IPS-NIHi7 (cell line): ENCODE data around the gene ASPG.
A peak's percentile ranks its signal among the peaks of the same experiment; 100 is the strongest.

Source experiments
- DNase-seq: peaks from one replicate; pipeline ENCODE4 v3.0.0; 2012; ENCODE audit warnings: mixed read lengths; ENCODE audit errors: extremely low spot score

The ASPG gene

DNA sequence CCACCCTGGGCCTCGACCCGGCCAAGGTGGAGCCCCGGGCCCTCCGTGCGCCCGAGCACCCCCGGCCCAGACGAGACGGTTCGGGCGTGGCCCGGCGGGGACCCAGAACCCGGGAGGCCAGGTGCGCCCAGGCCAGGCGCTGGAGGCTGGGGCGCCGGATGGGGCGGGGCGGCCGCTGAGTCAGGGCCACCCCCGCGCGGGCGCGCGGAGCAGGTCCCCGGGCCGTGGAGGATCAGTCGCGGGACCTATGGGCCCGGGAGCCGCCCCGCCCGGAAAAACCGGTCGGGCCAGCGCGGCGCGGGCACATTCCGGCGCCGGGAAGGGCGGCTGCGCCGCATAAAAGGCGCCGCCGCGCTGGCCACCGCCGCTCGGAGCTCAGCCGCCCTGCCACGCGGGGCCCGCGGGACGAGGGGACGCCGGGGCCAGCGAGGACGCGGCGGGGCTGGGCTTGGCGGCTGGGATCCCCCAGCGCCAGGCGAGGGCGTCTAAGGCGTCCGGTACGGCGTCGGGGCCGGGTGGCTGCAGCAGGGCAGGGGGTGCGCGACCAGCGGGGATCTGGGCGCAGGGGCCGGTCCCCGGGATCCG, 31.3 kb downstream of the ASPG start:
- peak; percentile 47 for DNase-seq

DNA sequence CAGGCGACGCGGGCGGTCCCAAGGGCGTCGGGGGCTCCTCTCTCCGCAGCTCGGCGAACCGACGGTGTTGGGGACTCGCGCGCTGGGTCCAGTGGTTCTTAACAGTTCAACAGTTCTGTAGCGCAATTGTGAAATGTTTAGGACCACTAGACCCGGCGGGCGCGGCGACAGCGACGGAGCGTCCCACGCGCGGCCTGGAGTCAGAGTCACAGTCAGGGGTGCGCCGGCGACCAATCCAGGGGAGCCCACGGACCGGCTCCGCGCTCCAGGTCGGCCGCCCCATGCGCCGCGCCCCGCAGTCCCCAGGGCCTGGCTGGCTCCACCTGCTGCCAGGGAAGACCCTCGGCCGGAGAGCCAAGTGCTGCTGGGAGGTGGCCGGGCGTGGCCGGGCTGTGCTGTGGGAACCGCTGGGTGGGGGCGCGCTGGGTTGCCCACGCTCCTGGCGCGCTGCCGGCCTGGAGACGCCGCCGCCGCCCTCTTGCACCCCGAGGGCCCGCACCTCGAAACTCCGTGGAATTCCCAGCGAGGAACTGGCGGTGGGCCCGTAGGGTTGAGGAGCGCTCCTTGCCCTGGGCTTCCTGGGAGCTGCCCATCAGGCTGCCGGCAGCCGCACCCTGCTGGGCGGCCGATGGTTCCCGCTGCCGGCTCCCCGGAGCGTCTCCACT, 32.0 kb downstream of the ASPG start:
- DNase-seq: no peak

DNA sequence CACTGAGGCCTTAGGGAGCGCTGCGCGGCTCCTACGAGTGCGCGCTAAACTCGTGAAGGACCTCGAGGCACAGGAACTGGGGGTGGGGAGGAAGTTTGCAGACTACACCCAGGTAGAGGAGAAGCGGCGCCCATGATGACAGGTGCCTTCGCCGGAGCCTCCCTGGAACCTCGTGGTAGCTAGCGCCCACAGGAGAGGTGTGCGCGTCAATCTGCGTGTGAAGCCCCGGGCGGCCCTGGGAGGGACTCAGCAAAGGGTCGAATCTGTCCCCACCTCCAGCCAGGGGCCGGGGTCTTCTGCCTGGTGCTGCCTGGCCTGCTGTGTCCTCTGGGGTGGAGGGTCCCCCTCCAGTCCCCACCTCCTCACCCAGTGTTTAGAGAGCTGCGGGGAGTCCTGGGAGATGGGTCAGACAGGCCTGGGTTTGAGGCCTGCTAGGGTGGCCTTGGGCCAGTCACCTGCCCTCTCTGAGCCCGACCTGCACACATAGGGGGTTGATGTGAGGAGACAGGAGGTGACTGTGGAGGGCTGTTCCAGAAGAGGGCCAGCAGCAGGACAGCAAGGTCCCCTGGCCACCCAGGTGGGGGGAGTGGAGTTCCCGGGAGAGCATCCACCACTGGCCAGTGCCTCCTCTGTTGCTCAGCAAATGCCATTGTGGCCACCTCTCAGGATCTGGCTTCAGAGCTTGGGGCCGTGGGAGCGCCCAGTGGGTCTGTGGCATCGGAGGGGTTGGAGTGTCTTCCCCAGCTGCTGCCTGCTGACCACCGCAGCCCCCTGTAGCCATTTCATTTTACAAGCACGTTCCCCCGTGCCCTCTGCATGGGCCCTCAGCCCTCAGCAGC, 32.7 kb downstream of the ASPG start:
- DNase-seq: no peak

DNA sequence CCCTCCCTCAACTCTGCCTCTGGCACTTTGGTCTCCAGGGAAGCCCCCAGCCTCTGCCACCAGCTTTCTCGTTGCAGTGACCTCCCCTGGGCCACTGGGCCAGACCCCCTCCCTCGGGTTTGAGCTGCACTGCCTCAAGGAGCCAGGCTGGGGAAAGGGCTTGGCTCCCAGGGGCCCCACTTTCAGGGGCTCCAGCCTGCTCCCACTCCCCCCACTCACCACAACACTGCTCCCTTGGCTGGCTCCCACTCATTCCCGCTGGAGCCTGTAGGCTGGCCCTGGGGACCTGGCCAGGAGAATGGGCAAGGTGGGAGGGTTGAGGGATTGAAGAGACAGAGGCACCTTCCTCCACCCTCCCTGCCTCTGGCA, 33.6 kb downstream of the ASPG start:
- no peak for DNase-seq

DNA sequence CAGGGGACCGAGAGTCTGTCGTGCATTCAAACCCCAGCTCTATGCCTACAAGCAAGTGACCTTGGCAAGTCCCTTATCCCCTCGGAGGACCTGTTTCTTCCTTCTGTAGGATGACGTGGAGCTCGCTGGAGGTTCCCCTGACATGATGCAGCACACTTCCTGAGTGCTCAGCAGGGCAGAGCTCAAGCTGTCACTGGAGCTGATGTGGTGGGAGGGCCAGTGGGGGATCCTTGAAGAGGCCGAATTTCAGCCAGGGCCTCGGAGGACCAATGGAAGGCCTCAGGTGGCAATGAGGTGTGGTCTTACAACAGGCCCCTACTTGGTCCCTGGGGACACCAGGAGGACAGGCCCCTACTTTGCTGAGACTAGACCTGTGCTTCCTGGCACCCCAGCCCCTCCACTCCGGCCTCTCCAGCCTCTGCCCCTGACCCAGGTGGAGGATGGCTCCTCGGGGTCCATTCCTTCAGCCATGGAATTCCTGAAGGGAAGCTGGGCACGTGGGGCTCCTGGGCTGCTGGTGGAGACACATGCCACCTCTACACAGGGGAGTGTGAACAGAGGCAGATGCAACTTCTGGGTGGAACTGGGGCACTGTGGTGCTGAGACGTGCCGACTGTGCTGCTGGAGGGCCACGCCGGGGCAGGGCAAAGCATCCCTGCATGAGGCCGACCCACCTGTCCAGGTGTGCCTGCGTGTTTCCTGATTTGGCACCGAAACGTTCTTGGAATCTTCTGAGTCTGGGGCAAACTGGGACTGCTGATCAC, 34.2 kb downstream of the ASPG start:
- no peak for DNase-seq

DNA sequence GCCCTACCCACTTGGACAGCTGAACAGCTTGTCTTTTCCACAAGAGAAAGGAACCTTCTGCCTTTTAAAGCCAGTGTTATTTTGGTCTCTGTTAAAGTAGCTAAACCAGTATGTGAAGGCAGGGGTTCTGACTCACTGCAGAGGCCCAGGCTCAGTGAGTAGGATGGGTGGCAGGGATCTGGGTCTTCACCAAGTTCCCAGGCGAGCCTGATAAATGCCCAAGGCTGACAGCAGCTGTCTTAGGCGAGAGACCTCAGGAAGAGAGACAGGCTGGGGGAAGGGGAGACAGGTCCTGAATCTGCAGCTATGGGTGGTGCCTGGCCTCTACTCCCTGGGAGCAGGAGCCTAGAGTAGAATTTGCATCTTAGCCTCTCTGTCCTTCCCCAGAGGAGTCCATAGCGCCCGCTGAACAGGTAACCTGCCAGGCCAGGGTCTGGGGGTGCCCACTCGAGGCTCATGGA, 34.8 kb downstream of the ASPG start:
- DNase-seq: no peak

DNA sequence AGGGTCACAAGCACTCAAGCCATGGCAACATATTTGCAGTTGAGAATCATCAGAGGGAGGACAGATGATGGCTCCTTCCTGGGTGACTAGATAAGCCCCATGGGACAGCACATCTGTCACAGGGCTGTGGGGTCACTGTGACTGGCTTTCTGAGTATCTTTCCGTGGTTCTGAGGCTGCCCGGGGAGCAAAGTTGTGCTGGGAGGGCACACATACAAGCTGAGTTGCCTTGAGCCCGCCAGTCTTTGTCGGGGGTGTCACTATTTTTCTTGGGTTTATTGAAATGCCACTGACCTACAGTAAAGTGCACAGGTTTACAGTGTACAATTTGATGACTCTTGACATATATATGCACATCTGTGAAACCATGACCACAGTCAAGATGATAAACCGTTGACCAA, 35.6 kb downstream of the ASPG start:
- DNase-seq: no peak

DNA sequence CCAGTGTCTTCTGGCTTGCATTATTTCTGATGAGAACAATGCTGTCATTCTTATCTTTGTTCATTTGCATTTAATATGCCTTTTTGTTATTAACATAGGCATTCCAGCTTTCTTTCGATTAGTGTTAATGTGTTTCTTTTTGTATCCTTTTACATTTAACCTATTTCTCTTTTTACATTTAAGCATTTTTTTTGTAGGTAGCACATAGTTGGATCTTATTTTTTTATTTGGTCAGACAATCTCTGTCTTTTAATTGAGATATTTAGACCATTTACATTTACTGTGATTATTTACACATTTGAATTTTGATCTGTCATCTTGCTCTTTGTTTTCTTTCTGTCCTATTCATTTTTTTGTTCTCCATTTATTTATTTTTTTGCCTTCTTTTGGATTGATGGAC, 38.4 kb downstream of the ASPG start:
- DNase-seq: no peak

DNA sequence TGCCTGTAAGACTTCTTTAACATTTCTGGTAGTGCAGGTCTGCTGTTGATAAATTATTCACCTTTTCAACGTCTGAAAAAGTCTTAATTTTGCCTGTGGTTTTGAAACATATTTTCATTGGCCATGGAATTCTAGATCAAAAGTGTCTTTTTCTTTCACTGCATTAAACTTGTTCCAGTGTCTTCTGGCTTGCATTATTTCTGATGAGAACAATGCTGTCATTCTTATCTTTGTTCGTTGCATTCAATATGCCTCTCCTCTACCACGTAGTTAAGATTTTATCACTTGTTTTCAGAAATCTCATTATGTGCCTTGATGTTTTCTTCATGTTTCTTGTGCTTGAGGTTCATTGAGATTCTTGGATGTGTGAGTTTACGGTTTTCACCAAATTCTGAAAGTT, 39.5 kb downstream of the ASPG start:
- no peak for DNase-seq

DNA sequence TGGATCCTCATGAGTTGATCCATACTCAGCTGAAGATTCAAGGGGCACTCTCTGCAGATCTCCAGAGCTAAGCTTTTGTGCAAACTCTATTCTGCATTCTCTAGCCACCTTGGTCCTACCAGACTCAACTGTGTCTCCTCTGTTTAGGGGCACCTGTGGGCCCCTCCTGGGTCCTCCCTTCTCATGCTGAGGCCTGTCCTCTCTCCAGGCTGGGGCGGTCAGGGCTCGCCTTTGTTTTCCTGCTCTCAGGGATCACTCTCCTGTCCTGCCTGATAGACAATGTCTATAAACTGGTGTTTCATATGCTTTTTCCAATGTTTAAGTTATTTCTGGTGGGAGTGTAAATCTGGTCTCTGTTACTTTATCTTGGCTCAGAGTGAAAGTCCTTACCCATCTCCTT, 41.3 kb downstream of the ASPG start:
- no peak for DNase-seq

DNA sequence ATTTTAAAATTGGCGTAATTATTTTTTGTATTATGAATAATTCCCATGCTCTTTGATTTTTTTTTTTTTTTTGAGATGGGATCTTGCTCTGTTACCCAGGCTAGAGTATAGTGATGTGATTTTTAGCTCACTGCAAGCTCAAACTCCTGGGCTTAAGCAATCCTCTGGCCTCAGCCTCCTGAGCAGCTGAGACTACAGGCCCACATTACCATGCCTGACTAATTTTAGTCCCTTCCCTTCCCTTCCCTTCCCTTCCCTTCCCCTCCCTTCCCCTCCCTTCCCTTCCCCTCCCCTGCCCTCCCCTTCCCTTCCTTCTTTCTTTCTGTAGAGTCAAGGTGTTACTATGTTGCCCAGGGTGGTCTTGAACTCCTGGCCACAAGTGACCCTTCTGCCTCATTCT, 43.5 kb downstream of the ASPG start:
- no peak for DNase-seq

DNA sequence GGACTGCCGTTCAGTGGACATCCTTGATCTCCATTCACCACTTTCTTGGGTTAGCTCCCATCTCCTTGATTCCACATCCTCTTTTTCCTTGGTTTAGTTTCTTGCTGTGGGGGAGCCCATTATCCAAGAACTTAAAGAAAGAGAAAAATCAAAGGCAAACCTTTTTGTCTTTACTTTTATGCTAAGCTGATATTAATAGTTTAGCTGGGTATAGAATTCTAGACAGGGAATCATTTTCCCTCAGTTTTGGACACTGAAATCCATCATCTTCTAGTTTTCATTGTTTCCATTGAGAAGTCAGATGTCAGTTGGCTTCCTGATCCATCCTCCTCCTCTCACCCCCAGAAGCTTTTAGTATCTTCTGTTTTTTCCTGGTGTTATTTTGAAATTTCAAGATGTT, 44.1 kb downstream of the ASPG start:
- DNase-seq: no peak

DNA sequence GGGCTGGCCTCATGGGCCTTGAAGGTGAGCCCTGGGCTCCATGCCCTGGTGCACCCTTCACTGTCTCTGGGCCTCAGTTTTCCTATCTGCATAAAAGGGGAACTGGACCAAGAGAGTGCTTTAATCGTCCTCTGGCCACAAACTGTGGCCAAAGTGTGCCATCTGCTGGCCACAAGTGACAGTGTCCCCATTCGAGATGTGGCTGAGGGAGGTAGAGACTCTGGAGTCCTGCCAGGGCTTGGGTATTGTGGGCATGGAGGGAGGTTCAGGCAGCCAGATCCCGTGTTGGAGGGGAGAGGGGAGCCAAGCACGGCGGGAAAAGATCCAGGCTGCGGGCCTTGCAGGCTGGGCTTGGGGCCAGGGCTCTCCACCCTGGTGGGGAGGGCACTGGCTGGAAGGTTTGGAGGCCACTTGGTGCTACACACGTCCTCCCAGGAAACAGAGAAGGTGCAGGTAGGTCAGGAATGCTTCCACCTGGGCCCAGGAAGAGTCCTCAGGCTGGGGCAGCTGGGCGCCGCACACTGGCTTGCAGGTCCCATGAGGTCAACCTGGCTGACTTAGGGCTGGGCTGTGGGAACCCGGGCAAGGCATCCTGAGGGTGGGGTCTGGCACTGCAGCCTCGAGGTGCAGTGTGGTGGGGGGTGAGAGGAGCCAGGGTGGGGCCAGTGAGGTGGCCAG, 45.6 kb downstream of the ASPG start:
- peak; percentile 73 for DNase-seq

DNA sequence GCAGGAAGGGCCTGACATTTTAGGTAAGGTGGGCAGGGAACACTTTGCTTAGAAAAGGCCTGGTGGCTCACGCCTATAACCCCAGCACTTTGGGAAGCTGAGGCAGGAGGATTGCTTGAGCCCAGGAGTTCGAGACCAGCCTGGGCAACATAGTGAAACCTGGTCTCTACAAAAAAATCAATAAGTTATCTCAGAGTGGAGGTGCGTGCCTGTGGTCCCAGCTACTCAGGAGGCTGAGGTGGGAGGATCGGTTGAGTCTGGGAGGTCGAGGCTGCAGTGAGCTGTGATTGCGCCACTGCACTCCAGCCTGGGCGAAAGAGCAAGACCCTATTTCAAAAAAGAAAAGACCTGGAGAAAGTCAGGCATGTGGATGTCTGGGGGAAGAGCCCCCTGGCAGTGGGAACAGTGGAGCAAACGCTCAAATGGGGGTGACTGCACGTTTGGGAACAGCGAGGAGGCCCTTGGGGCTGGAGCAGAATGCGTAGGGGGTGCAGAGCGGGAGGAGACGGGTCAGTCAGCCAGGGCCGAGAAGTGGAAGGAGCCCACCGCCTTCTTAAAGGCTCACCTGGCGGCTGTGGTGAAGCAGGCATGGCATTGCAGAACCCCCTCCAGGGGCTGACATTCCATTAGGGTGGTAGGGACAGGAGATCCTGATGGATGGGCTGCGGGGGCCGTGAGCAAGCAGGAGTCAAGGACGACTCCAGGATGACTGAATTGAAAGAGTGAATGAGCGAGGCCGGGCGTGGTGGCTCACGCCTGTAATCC, 46.6 kb downstream of the ASPG start:
- DNase-seq: no peak

DNA sequence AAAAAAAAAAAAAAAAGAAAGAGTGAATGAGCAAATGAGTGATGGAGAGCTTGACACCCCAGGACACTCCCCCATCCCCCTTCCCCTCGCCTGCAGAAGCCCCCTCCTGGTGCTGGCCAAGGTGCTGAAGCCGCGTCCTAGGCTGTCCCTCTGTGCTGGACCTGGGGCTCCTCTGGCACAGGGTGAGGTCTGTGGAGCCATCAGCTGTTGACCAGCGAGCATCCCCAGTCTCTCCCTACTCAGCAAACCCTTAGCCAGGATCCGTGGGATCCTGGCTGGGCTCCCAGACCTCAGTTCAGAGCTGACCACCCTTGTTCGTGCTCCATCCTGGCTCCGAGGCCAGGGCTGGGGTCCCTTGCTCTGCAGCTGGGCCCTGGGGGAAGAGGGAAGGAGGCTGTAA, 47.5 kb downstream of the ASPG start:
- peak; percentile 77 for DNase-seq

DNA sequence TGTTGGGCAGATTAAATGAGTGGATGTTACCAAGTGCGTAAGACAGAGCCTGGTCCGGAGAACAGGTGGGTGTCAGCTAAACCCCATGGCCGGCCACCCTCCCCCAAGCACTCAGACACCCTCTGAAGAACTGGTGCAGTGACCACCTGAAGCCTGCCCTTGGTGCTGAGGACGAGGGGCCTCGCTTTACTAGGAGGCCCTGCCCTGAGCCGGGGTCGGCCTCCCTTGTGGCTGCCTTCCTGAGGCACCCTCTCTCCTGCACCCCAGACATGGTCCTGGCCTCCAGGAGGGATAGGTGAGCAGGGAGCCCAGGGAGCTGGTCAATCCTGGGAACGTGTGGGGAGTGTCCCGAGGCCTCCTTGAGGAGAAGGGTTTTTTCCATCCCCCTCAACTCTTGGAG, 48.0 kb downstream of the ASPG start:
- no peak for DNase-seq

DNA sequence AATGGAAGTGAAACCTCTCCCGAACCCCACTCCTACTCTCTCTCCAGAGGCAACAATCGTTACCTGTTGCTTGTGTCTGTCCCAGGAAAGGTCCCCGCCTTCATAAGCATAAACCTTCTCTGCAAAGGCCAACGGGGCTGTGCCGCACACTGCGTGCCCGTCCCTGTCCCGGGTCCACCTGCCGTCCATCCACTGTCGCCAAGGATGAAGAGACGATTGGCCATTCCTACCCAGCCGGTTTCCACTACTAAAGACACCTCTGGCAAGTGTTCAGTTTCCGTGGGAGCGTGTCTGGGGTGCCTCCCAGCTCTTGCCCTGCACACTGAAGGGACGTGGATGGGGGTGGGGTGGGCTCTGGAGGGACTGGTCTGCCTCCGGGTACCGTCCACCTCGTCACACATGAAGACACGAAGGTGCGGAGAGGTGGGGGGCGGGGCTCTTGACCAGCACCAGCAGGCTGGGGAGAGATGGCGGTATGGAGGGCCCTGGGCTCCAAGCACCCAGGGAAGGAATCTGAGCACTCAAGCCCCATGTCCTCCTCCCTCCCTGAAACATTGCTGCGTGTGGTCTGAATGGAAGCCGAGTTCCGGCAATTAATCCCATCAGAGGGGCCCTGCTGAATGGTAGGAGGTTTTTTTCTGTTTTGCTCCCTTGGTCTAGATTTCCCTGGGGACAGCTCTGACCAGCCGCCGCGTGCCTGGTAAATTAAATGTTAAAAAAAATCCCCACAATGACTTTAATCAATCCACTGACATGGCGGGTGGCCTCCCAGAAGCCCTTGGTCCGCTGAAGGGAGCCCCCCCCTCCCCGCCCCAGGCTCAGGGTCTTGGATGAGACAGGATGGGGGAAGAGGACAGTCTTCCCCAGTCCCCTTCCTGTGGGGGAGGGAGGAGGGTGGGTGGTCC, 48.8 kb downstream of the ASPG start:
- DNase-seq: no peak

DNA sequence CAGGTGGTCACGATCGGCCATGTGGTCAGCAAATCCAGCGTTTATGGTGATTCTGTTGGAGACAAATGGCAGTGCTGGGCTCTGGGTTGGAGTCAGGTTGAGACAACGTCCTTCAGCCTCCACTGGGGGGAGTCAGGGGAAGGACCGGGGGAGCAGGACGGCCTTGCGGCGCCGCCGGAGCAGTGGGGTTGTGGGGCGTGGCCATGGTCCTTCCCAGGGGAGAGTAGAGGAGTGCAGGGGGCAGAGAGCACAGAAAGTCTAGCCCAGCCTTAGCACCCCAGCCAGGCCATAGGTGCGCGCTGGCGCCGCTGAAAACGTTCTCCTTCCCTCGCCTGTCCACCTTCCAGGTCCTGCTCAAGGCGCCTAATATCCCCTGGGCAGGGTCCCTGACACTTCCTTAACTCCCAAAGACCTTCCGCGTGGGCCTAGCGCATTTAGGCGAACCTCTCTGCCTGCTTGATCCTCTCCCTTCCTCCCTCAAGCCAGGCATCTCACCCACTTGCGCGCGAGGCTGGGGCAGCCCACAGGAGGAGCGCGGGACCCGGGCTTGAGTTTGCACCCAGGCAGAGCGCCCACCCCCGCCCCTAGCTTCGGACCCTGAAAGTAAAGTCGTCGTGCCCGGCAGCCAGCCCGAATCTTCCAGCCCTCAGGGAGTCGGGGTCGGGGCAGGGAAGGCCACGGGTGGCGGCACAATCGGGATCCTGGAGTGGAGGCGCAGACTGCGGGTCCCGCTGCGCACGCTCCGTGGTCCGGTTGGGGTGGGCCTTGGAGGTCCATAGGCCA, 49.8 kb downstream of the ASPG start:
- DNase-seq: peak; percentile 81

DNA sequence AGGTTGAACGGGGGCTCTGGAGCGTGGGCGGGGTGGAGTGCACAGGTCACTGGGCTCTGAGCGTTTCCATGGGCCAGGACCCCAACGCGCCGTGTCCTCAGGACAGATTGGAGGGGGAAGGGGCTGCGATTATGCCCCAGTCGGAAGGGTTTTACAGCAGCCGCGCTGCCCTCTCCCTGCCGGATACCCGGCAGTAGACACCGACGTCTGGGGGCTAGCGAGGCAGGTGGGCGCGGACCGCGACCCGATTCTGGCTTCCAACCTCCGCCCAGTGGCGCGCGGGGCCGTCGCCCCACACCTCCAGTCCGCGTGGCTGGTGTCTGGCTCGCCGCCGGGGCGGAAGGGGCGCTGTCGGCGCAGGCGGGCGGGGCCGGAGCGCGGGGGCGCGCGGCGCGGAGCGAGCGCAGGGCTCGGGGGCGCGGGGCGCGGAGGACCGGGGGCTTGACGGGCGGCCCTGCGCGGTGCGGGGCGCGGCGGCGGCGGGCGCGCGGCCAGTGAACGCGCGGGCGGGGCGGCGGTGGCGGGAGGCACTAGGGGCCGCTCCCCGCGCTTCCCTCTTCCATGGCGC, 50.5 kb downstream of the ASPG start:
- no peak for DNase-seq
